Fibroblast of lung (primary cell): ENCODE data around the gene THBS1. TPM values are rescaled to one million over a fixed set of nuclear protein-coding genes. Genes with fewer than 3 reads are reported as not detected.

Experiments used
- DNase-seq, 2 donors: peaks; one replicate each; pipeline versions ENCODE4 v3.0.0 to v3.0.0-alpha.2; 2010; ENCODE audit warnings: low read depth in 2 of 2
- H2AFZ ChIP-seq: 2 replicates; pipeline ENCODE4 v1.5.1; 2012; ENCODE audit warnings: low read length, control low read depth, inconsistent platforms
- H3K27ac ChIP-seq: 2 replicates; pipeline ENCODE4 v1.5.1; 2011; ENCODE audit warnings: low read length, control low read depth; ENCODE audit not compliant: insufficient read depth
- H3K27me3 ChIP-seq: 2 replicates; pipeline ENCODE4 v1.5.1; 2011; ENCODE audit warnings: mild to moderate bottlenecking, low read length; ENCODE audit not compliant: control insufficient read depth, insufficient read depth
- H3K36me3 ChIP-seq: 2 replicates; pipeline ENCODE4 v1.5.1; 2011; ENCODE audit warnings: low read length; ENCODE audit not compliant: control insufficient read depth, insufficient read depth
- H3K4me1 ChIP-seq: 2 replicates; pipeline ENCODE4 v1.5.1; 2011; ENCODE audit warnings: low read length; ENCODE audit not compliant: control insufficient read depth, insufficient read depth; ENCODE audit errors: extremely low read depth
- H3K4me2 ChIP-seq: 2 replicates; pipeline ENCODE4 v1.5.1; 2011; ENCODE audit warnings: low read length, control low read depth; ENCODE audit not compliant: insufficient read depth; ENCODE audit errors: extremely low read depth
- H3K4me3 ChIP-seq, 4 experiments: fragments of 200-600 bp in 1 of 4; sonication (generic) in 1 of 4; replicated peaks in 1 of 4; 2 replicates each; pipeline ENCODE4 v1.5.1; 2011 to 2016; ENCODE audit warnings: low read length in 4 of 4, low read depth in 3 of 4, mild to moderate bottlenecking in 3 of 4, control low read depth in 2 of 4, inconsistent platforms in 1 of 4, mixed read lengths in 1 of 4; ENCODE audit not compliant: insufficient read depth in 1 of 4; ENCODE audit errors: control extremely low read depth in 1 of 4
- H3K79me2 ChIP-seq: 2 replicates; pipeline ENCODE4 v1.5.1; 2012; ENCODE audit warnings: mild to moderate bottlenecking, low read length, inconsistent platforms; ENCODE audit not compliant: control insufficient read depth, insufficient read depth
- H3K9ac ChIP-seq: 2 replicates; pipeline ENCODE4 v1.5.1; 2011; ENCODE audit warnings: mild to moderate bottlenecking, low read length, control low read depth; ENCODE audit not compliant: insufficient read depth
- H3K9me3 ChIP-seq: 2 replicates; pipeline ENCODE4 v1.5.1; 2012; ENCODE audit warnings: low read depth, low read length; ENCODE audit not compliant: control insufficient read depth, insufficient read depth
- H4K20me1 ChIP-seq: 2 replicates; pipeline ENCODE4 v1.5.1; 2011; ENCODE audit warnings: low read length; ENCODE audit not compliant: control insufficient read depth, insufficient read depth; ENCODE audit errors: extremely low read depth
- EZH2 ChIP-seq: IDR thresholded peaks from 2 replicates; pipeline ENCODE4 v1.5.1; 2012; ENCODE audit warnings: low read length, control low read depth, mild to moderate bottlenecking; ENCODE audit errors: missing control alignments
- polyA plus RNA-seq, 2 donors: library from polyadenylated mRNA; depleted of rRNA in 1 of 2; stranded (reverse) in 1 of 2; unstranded in 1 of 2; fragments of >200 nt; gene quantifications; 2 replicates each; pipeline ENCODE4 v1.2.1, GENCODE V29; 2011 to 2012; ENCODE audit warnings: missing spikeins in 1 of 2
- total RNA-seq: library from RNA; depleted of rRNA; stranded (reverse); fragments of >200 nt; gene quantifications from 2 replicates; pipeline ENCODE4 v1.2.1, GENCODE V29; 2014
- TF ChIP-seq, protein P1 (sequence below), 2 donors: IDR thresholded peaks in 1 of 2; conservative IDR thresholded peaks in 1 of 2; 1 replicate in 1 of 2; 2 replicates in 1 of 2; pipeline ENCODE4 v1.5.1; 2011 to 2012; ENCODE audit warnings: low read length in 2 of 2, control low read depth in 1 of 2, inconsistent platforms in 1 of 2, low read depth in 1 of 2, mild to moderate bottlenecking in 1 of 2

Gene THBS1
- total and polyA plus RNA-seq, 2 donors (not counting 1 experiment from before 2014, with no cell fraction given): 1,512 to 1,745 TPM

GRCh38 chr15:39613271-39613670 lies 32.4 kb downstream of the THBS1 start:
- no peak overlapping the region for H2AFZ ChIP-seq
- H3K27ac ChIP-seq: no peak overlapping the region
- H3K27me3 ChIP-seq: no peaks in the 10 kb centered on the region
- no peaks in the 10 kb centered on the region for H3K36me3 ChIP-seq
- no peaks in the 10 kb centered on the region for H4K20me1 ChIP-seq
- H3K79me2 ChIP-seq: no peaks in the 10 kb centered on the region
- no peaks in the 10 kb centered on the region for H3K4me1 ChIP-seq
- no peak overlapping the region for H3K9ac ChIP-seq
- H3K4me3 ChIP-seq: no peak overlapping the region
- no peak overlapping the region for H3K4me2 ChIP-seq
- H3K9me3 ChIP-seq: no peaks in the 10 kb centered on the region
- TF ChIP-seq EZH2: no peak
- TF ChIP-seq, protein P1, sequence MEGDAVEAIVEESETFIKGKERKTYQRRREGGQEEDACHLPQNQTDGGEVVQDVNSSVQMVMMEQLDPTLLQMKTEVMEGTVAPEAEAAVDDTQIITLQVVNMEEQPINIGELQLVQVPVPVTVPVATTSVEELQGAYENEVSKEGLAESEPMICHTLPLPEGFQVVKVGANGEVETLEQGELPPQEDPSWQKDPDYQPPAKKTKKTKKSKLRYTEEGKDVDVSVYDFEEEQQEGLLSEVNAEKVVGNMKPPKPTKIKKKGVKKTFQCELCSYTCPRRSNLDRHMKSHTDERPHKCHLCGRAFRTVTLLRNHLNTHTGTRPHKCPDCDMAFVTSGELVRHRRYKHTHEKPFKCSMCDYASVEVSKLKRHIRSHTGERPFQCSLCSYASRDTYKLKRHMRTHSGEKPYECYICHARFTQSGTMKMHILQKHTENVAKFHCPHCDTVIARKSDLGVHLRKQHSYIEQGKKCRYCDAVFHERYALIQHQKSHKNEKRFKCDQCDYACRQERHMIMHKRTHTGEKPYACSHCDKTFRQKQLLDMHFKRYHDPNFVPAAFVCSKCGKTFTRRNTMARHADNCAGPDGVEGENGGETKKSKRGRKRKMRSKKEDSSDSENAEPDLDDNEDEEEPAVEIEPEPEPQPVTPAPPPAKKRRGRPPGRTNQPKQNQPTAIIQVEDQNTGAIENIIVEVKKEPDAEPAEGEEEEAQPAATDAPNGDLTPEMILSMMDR (conservative IDR thresholded peaks at IDR 0.05 in 1 of 2, IDR thresholded peaks at IDR 0.05 in 1 of 2; ENCODE audit: low read depth in 1 of 2, low read length in 2 of 2): no peak
- no peak for DNase-seq

DNA sequence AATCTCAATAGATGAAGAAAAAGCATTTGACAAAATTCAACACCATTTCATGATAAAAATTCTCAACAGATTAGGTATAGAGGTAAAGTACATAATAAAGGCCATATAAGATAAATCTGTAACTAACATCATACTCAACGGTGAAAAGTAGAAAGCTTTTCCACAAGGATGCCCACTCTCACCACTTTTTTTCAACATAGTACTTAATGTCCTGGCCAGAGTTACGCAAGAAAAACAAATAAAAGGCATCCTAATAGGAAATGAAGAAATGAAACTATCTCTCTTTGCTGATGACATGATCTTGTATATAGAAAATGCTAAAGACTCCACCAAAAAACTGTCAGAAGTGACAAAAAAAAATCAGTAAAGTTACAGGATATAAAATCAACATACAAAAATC lies 33.0 kb downstream of the THBS1 start:
- Histone ChIP-seq H3K79me2 (no peaks in the 10 kb centered on the region), H3K4me3 (no peak overlapping the region), H3K4me1 (no peaks in the 10 kb centered on the region), H3K36me3 (no peaks in the 10 kb centered on the region), H3K9ac (no peak overlapping the region), H3K4me2 (no peak overlapping the region), H3K27me3 (no peaks in the 10 kb centered on the region), H2AFZ (no peak overlapping the region), H3K9me3 (no peaks in the 10 kb centered on the region), H4K20me1 (no peaks in the 10 kb centered on the region), H3K27ac (no peak overlapping the region)
- no peak for DNase-seq
- TF ChIP-seq, protein P1 (conservative IDR thresholded peaks at IDR 0.05 in 1 of 2, IDR thresholded peaks at IDR 0.05 in 1 of 2; ENCODE audit: low read depth in 1 of 2, low read length in 2 of 2): no peak
- TF ChIP-seq EZH2: no peak

DNA sequence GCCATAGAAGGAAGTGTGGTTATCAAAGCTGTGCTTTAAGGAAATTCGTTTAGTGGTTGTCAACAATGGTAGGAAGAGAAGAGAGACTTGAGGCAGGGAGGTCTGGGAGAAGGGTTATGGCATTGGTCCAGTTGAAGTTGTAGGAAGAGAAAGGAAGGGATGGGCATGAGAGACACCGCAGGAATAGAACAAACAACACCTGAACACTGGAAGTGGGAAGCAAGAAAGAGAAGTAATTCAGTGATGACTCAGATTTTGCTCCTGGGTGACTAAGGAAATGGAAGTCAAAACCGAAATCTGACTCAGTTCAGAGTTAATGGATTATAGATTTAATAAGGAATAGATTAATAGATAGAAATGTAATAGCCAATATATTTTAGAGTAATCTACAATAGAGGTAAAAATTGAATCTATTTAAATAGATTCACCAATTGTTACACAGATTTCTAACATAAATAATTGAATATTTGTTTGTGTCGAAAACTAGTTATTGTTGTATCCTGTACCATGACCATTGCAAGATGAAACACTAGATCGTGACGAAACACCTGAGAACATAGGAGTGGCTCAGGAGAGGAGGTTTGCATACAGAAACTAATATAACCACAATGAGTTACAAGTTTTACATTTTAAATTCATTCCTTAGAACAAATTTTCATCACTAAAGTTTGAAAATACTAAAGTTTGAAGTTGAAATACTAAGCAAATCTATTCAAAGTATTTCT lies 36.0 kb downstream of the THBS1 start:
- Histone ChIP-seq H3K9me3 (no peaks in the 10 kb centered on the region), H3K79me2 (no peaks in the 10 kb centered on the region), H3K27me3 (no peaks in the 10 kb centered on the region), H3K4me1 (no peaks in the 10 kb centered on the region), H3K4me3 (no peak overlapping the region), H4K20me1 (no peaks in the 10 kb centered on the region), H2AFZ (no peak overlapping the region), H3K4me2 (no peak overlapping the region), H3K36me3 (no peaks in the 10 kb centered on the region), H3K27ac (no peak overlapping the region), H3K9ac (no peak overlapping the region)
- no peak for TF ChIP-seq EZH2
- TF ChIP-seq, protein P1 (conservative IDR thresholded peaks at IDR 0.05 in 1 of 2, IDR thresholded peaks at IDR 0.05 in 1 of 2; ENCODE audit: low read depth in 1 of 2, low read length in 2 of 2): no peak
- no peak for DNase-seq
